ENCODE measurements around the gene AP1S2. TPM values are rescaled to one million over a fixed set of nuclear protein-coding genes. Genes with fewer than 3 reads are reported as not detected.
A peak's percentile ranks its signal among the peaks of the same experiment; 100 is the strongest.

Gene AP1S2
- total and polyA plus RNA-seq, 5 donors from 2014 or later, result 32.8 to 93.5 (median 69.8) TPM

DNA sequence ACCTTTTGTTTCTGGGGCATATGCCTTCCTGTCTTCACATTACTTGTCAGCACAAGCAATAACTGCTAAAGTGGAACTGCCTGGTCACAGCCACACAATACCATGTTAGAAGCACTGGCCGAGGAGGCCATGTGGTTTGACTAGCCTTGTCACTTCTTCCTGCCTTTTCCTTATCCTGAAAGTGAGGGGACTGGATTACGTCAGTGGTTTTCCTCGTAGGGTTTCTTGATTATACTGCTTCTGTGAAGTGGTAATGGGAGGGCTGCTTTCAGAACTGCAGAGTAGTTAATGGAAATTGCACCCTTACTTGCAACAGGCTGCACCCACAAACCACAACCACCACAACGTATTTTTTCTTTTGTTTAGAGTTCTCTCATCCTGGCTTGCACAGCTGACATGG is 37.7 kb downstream of the AP1S2 start:
- Mint-ChIP-seq H3K27me3 (no peaks in the 10 kb centered on the region), H3K9me3 (no peaks in the 10 kb centered on the region), H3K4me1 (peaks cover 9 to 27% (median 17%) of the 10 kb centered on the region in 4 donors), H3K36me3 (peaks cover 59% of the 10 kb centered on the region), H3K27ac (peak overlapping the region; percentile 48 to 87 (median 67)), H3K4me3 (peak overlapping the region in 1 of 4 donors; percentile 14)
- peak; percentile 39 to 53 for ATAC-seq (ENCODE audit: low read depth in 2 of 2)
- Histone ChIP-seq H3K27ac (ENCODE audit: insufficient read depth, low read length, poor library complexity, severe bottlenecking) (peak overlapping the region; percentile 52), H3K27me3 (ENCODE audit: control insufficient read depth, insufficient read depth, low read length) (no peaks in the 10 kb centered on the region), H3K36me3 (ENCODE audit: control insufficient read depth, insufficient read depth, low read length) (peaks cover 46% of the 10 kb centered on the region), H3K9me3 (ENCODE audit: control insufficient read depth in 2 of 2, low read length in 2 of 2) (no peaks in the 10 kb centered on the region), H3K4me3 (ENCODE audit: low read depth, low read length) (no peak overlapping the region), H3K4me1 (ENCODE audit: control insufficient read depth, insufficient read depth, low read length, poor library complexity, severe bottlenecking) (peaks cover 14% of the 10 kb centered on the region)
- DNase-seq, result peak in 2 of 3 donors; percentile 21 to 53

DNA sequence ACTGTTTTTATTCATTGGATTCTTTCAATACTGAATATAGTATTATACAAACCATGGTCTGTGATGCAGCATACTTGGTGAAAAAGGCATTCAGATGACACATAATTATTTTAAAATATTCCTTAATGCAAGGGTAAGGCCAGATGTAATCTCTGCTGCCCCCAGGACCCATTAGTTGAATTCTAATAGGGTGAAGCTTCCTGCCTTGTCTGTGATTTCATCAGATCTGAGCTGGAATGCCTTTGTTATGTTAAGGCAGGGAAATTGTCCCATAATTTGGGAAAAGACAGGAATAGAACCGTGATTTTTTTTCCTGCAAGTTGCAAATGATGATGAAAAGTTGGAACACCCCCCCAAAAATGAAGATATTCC is 38.2 kb downstream of the AP1S2 start:
- H3K36me3 ChIP-seq (ENCODE audit: control insufficient read depth, insufficient read depth, low read length), result peaks cover 46% of the 10 kb centered on the region
- Mint-ChIP-seq H3K36me3 (peaks cover 59% of the 10 kb centered on the region), H3K27me3 (no peaks in the 10 kb centered on the region), H3K4me3 (no peak overlapping the region), H3K27ac (peak overlapping the region in 2 of 3 donors; percentile 67 to 87), H3K4me1 (peaks cover 9 to 27% (median 17%) of the 10 kb centered on the region in 4 donors), H3K9me3 (no peaks in the 10 kb centered on the region)
- H3K27ac ChIP-seq (ENCODE audit: insufficient read depth, low read length, poor library complexity, severe bottlenecking), result peak overlapping the region; percentile 52
- H3K9me3 ChIP-seq (ENCODE audit: control insufficient read depth in 2 of 2, low read length in 2 of 2), result no peaks in the 10 kb centered on the region
- no peaks in the 10 kb centered on the region for H3K27me3 ChIP-seq (ENCODE audit: control insufficient read depth, insufficient read depth, low read length)
- no peak overlapping the region for H3K4me3 ChIP-seq (ENCODE audit: low read depth, low read length)
- ATAC-seq (ENCODE audit: low read depth in 2 of 2), result no peak
- peaks cover 14% of the 10 kb centered on the region for H3K4me1 ChIP-seq (ENCODE audit: control insufficient read depth, insufficient read depth, low read length, poor library complexity, severe bottlenecking)
- DNase-seq, result no peak

DNA sequence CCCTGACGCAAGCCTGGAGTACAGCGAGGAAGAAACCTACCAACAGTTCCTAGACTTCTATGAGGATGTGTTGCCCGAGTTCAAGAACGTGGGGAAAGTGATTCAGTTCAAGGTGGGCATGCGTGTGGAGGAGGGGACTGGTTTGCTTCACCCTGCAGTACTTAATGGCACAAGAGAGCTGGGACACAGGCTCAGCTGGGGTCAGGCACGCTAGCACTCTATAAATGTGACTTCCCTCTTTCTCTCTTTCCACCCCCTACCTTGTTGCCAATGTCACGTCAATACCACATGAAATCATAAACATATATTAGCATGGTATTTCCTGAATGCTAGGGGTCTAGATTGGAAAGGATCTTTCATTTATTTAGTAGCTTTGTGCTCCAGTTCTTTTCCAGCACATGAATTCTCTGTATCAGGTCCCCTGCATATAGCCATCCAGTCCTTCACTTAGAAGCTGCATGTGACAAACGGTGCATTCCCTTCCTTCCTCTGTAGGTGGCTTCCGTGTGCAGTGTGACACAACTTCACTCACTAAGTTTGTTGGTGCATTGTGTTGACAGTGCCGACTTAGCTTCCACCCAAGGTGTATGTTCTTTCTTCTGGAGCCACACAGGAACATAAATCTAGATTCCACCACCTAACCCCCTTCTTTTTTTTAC is 38.7 kb downstream of the AP1S2 start:
- peak in 2 of 3 donors; percentile 29 to 67 for DNase-seq
- Histone ChIP-seq H3K27me3 (ENCODE audit: control insufficient read depth, insufficient read depth, low read length) (no peaks in the 10 kb centered on the region), H3K36me3 (ENCODE audit: control insufficient read depth, insufficient read depth, low read length) (peaks cover 41% of the 10 kb centered on the region), H3K4me3 (ENCODE audit: low read depth, low read length) (no peak overlapping the region), H3K4me1 (ENCODE audit: control insufficient read depth, insufficient read depth, low read length, poor library complexity, severe bottlenecking) (peaks cover 14% of the 10 kb centered on the region), H3K9me3 (ENCODE audit: control insufficient read depth in 2 of 2, low read length in 2 of 2) (no peaks in the 10 kb centered on the region), H3K27ac (ENCODE audit: insufficient read depth, low read length, poor library complexity, severe bottlenecking) (no peak overlapping the region)
- Mint-ChIP-seq H3K36me3 (peaks cover 54% of the 10 kb centered on the region), H3K4me1 (peaks cover 8 to 27% (median 17%) of the 10 kb centered on the region in 4 donors), H3K4me3 (no peak overlapping the region), H3K9me3 (no peaks in the 10 kb centered on the region), H3K27ac (peak overlapping the region in 2 of 3 donors; percentile 43 to 66), H3K27me3 (no peaks in the 10 kb centered on the region)
- peak; percentile 76 to 87 for ATAC-seq (ENCODE audit: low read depth in 2 of 2)

DNA sequence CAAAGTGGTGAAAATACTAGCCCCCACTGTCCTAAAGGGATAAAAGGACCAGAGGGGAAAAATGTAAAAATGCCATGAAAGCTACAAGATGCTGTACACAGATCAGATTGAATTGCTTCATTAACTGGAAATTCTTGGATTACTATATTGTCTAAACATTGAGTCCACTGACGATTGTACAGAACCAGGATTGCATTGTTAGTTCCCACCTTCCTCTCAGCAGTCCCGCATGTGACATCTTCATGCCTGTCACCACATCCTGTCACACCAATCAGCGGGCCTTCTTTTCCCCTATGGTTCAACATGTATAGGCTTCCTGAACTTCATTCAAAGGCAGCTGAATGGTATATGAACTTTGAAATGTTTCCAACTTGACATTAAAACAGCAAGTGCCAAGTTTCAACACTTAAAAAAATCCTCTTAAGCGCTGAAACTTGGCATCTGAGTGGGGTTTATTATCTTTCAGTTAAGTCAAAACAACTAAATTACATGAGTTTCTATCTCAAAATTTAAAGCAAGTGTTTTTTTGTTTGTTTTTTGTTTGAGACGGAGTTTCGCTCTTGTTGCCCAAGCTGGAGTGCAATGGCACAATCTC is 39.7 kb downstream of the AP1S2 start:
- Histone ChIP-seq H3K36me3 (ENCODE audit: control insufficient read depth, insufficient read depth, low read length) (peaks cover 38% of the 10 kb centered on the region), H3K27ac (ENCODE audit: insufficient read depth, low read length, poor library complexity, severe bottlenecking) (no peak overlapping the region), H3K4me1 (ENCODE audit: control insufficient read depth, insufficient read depth, low read length, poor library complexity, severe bottlenecking) (peaks cover 14% of the 10 kb centered on the region), H3K4me3 (ENCODE audit: low read depth, low read length) (no peak overlapping the region), H3K27me3 (ENCODE audit: control insufficient read depth, insufficient read depth, low read length) (no peaks in the 10 kb centered on the region), H3K9me3 (ENCODE audit: control insufficient read depth in 2 of 2, low read length in 2 of 2) (no peaks in the 10 kb centered on the region)
- Mint-ChIP-seq H3K9me3 (no peaks in the 10 kb centered on the region), H3K4me3 (no peak overlapping the region), H3K4me1 (peaks cover 7 to 27% (median 17%) of the 10 kb centered on the region in 4 donors), H3K36me3 (peaks cover 52% of the 10 kb centered on the region), H3K27ac (peak overlapping the region in 2 of 3 donors; percentile 10 to 44), H3K27me3 (no peaks in the 10 kb centered on the region)
- ATAC-seq (ENCODE audit: low read depth in 2 of 2), result no peak
- DNase-seq, result peak in 1 of 3 donors; percentile 25

DNA sequence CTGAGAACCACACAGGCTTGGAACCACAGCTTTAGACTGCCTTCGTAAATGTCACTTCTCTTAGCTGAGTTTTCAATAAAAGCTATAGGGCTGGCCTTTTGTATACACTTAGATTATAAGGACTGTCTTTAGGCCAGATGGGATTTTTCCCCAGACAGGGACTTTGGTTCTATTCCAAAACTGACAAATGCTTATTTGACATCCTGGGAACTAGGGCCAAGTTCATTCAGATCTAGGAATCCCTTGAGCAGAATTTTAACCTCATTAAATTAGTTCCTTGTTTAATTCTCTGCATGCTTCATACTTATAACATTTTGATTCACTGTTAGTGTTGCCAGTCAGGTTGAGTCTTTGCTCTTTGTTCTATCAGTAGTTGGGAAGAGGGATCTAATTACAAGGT is 41.2 kb downstream of the AP1S2 start:
- H3K27ac ChIP-seq (ENCODE audit: insufficient read depth, low read length, poor library complexity, severe bottlenecking), result no peak overlapping the region
- Mint-ChIP-seq H3K4me3 (no peak overlapping the region), H3K27ac (peak overlapping the region in 1 of 3 donors; percentile 51), H3K4me1 (peaks cover 7 to 27% (median 17%) of the 10 kb centered on the region in 4 donors), H3K27me3 (no peaks in the 10 kb centered on the region), H3K9me3 (no peaks in the 10 kb centered on the region), H3K36me3 (peaks cover 59% of the 10 kb centered on the region)
- H3K4me3 ChIP-seq (ENCODE audit: low read depth, low read length), result no peak overlapping the region
- no peaks in the 10 kb centered on the region for H3K27me3 ChIP-seq (ENCODE audit: control insufficient read depth, insufficient read depth, low read length)
- no peaks in the 10 kb centered on the region for H3K9me3 ChIP-seq (ENCODE audit: control insufficient read depth in 2 of 2, low read length in 2 of 2)
- DNase-seq (no peak), ATAC-seq (ENCODE audit: low read depth in 2 of 2) (no peak)
- H3K4me1 ChIP-seq (ENCODE audit: control insufficient read depth, insufficient read depth, low read length, poor library complexity, severe bottlenecking), result peaks cover 14% of the 10 kb centered on the region
- H3K36me3 ChIP-seq (ENCODE audit: control insufficient read depth, insufficient read depth, low read length), result peaks cover 44% of the 10 kb centered on the region

DNA sequence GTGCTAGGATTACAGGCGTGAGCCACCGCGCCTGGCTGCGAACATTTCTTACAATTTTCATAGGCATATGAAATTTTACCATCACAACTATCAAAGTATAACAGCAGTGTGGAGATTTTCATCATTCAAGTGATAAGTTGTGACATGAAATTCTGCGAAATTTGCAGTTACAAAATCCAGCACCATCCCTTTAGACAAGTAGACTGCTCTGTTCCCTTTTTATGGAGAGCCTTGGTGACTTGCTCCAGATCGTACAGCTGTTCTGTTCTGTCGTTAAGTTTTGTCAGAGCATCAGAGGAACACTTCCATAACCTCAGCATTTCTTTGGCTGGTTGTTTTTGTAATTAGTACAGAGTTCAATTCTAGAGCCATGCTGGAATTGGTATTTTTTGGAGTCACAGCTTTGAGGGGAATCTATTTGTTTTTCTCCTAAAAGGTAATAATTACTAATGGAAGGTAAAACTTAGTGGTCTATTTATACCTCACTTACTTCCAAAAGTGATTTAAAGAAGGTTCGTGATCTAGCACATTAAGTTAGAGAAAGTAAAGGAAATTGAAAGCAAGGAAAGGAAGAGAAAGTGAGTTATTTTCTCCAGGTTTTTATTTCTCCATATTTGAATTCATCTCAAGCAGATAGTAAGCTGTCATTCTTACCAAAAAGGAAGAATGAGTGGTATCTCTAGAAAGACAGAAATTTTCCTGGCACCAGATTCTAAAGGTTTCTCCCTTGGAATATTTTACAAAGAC is 42.2 kb downstream of the AP1S2 start:
- Histone ChIP-seq H3K27ac (ENCODE audit: insufficient read depth, low read length, poor library complexity, severe bottlenecking) (no peak overlapping the region), H3K4me3 (ENCODE audit: low read depth, low read length) (no peak overlapping the region), H3K27me3 (ENCODE audit: control insufficient read depth, insufficient read depth, low read length) (no peaks in the 10 kb centered on the region), H3K9me3 (ENCODE audit: control insufficient read depth in 2 of 2, low read length in 2 of 2) (no peaks in the 10 kb centered on the region), H3K36me3 (ENCODE audit: control insufficient read depth, insufficient read depth, low read length) (peaks cover 43% of the 10 kb centered on the region), H3K4me1 (ENCODE audit: control insufficient read depth, insufficient read depth, low read length, poor library complexity, severe bottlenecking) (peaks cover 14% of the 10 kb centered on the region)
- Mint-ChIP-seq H3K27me3 (no peaks in the 10 kb centered on the region), H3K9me3 (no peaks in the 10 kb centered on the region), H3K4me1 (peaks cover 4 to 27% (median 13%) of the 10 kb centered on the region in 4 donors), H3K27ac (no peak overlapping the region), H3K36me3 (peaks cover 55% of the 10 kb centered on the region), H3K4me3 (no peak overlapping the region)
- ATAC-seq (ENCODE audit: low read depth in 2 of 2), result no peak
- DNase-seq, result no peak

DNA sequence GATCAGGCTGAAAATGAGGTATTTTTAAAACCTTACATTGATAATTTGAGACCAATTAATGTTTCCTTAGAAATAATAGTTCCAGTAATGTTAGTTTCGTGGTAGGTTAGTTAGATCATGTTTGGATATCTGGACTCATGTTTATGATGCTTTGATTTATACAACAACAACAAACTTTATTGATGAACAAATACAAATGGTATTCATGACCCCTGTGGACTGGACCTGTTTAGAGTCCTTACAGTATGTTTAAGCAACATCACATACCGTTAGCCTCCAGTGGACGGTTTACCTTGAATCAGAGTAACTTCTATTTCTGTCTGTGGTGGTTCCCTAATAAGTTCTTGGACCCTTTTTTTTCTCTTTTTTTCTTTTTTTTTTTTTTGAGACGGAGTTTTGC is 46.4 kb downstream of the AP1S2 start:
- peaks cover 54% of the 10 kb centered on the region for H3K36me3 Mint-ChIP-seq
- Histone ChIP-seq H3K4me1 (ENCODE audit: control insufficient read depth, insufficient read depth, low read length, poor library complexity, severe bottlenecking) (no peaks in the 10 kb centered on the region), H3K36me3 (ENCODE audit: control insufficient read depth, insufficient read depth, low read length) (peaks cover 44% of the 10 kb centered on the region), H3K4me3 (ENCODE audit: low read depth, low read length) (no peak overlapping the region), H3K27me3 (ENCODE audit: control insufficient read depth, insufficient read depth, low read length) (no peaks in the 10 kb centered on the region), H3K27ac (ENCODE audit: insufficient read depth, low read length, poor library complexity, severe bottlenecking) (no peak overlapping the region), H3K9me3 (ENCODE audit: control insufficient read depth in 2 of 2, low read length in 2 of 2) (no peaks in the 10 kb centered on the region)
- ATAC-seq (ENCODE audit: low read depth in 2 of 2) (no peak), DNase-seq (no peak)
- H3K9me3 Mint-ChIP-seq, result no peaks in the 10 kb centered on the region
- peak overlapping the region in 1 of 3 donors; percentile 56 for H3K27ac Mint-ChIP-seq
- no peaks in the 10 kb centered on the region for H3K27me3 Mint-ChIP-seq
- H3K4me1 Mint-ChIP-seq, result peaks cover 0 to 8% (median 2%) of the 10 kb centered on the region in 4 donors
- no peak overlapping the region for H3K4me3 Mint-ChIP-seq

All from CD4-positive, CD25-positive, alpha-beta regulatory T cell (primary cell).